MM.1S (cell line): ENCODE measurements around the gene TUBG2.

ENCODE experiments used
- DNase-seq: peaks from one replicate; pipeline ENCODE4 v3.0.0-alpha.2; 2015
- H2AFZ ChIP-seq: fragments of 300-600 bp; sonication (generic); 2 replicates; pipeline ENCODE4 v1.6.0; 2016; ENCODE audit warnings: antibody characterized with exemption, low read length
- H3F3A ChIP-seq: fragments of 300-600 bp; sonication (generic); 2 replicates; pipeline ENCODE4 v1.6.1; 2016; ENCODE audit warnings: mild to moderate bottlenecking, antibody characterized with exemption, low read length, moderate library complexity, mixed read lengths; ENCODE audit not compliant: insufficient read depth
- H3K27ac ChIP-seq: fragments of 300-600 bp; sonication (generic); 2 replicates; pipeline ENCODE4 v1.5.1; 2016; ENCODE audit warnings: mild to moderate bottlenecking, low read length
- H3K27me3 ChIP-seq: fragments of 300-600 bp; sonication (generic); replicated peaks from 2 replicates; pipeline ENCODE4 v1.6.0; 2016; ENCODE audit warnings: low read length; ENCODE audit not compliant: insufficient read depth
- H3K36me3 ChIP-seq: fragments of 300-600 bp; sonication (generic); replicated peaks from 2 replicates; pipeline ENCODE4 v1.6.1; 2016; ENCODE audit warnings: mild to moderate bottlenecking, low read length, mixed read lengths; ENCODE audit not compliant: insufficient read depth
- H3K4me1 ChIP-seq: fragments of 300-600 bp; sonication (generic); 2 replicates; pipeline ENCODE4 v1.6.1; 2016; ENCODE audit warnings: low read length, mixed read lengths
- H3K4me2 ChIP-seq: fragments of 300-600 bp; sonication (generic); 2 replicates; pipeline ENCODE4 v1.6.0; 2016; ENCODE audit warnings: low read depth, low read length
- H3K4me3 ChIP-seq: fragments of 300-600 bp; sonication (generic); 2 replicates; pipeline ENCODE4 v1.5.1; 2016; ENCODE audit warnings: low read length, mixed read lengths
- H3K79me2 ChIP-seq: fragments of 300-600 bp; sonication (generic); 2 replicates; pipeline ENCODE4 v1.6.1; 2016; ENCODE audit warnings: mixed run types, low read length, mixed read lengths
- H3K9ac ChIP-seq: fragments of 300-600 bp; sonication (generic); 2 replicates; pipeline ENCODE4 v1.6.1; 2016; ENCODE audit warnings: low read length, mixed read lengths
- H3K9me2 ChIP-seq: fragments of 300-600 bp; sonication (generic); replicated peaks from 2 replicates; pipeline ENCODE4 v1.6.1; 2016; ENCODE audit warnings: mild to moderate bottlenecking, low read length, mixed read lengths; ENCODE audit not compliant: insufficient read depth
- H3K9me3 ChIP-seq: fragments of 300-600 bp; sonication (generic); replicated peaks from 2 replicates; pipeline ENCODE4 v1.6.1; 2016; ENCODE audit warnings: mild to moderate bottlenecking, low read length, mixed read lengths; ENCODE audit not compliant: insufficient read depth
- H4K20me1 ChIP-seq: fragments of 300-600 bp; sonication (generic); 2 replicates; pipeline ENCODE4 v1.6.1; 2016; ENCODE audit warnings: mild to moderate bottlenecking, low read length, moderate library complexity, mixed read lengths; ENCODE audit not compliant: insufficient read depth
- CTCF ChIP-seq: fragments of 300-600 bp; sonication (generic); IDR thresholded peaks from 2 replicates; pipeline ENCODE4 v1.5.1; 2016; ENCODE audit warnings: antibody characterized with exemption, low read length, mixed read lengths
- EZH2 ChIP-seq: fragments of 300-600 bp; sonication (generic); optimal IDR thresholded peaks from 2 replicates; pipeline ENCODE3; 2017; ENCODE audit warnings: low read depth, mild to moderate bottlenecking, antibody characterized with exemption, low read length, mixed read lengths
- EZH2phosphoT487 ChIP-seq: fragments of 300-600 bp; sonication (generic); IDR thresholded peaks from 2 replicates; pipeline ENCODE4 v1.6.1; 2018; ENCODE audit warnings: antibody characterized with exemption, low read length

The TUBG2 gene

GRCh38 chr17:42682722-42683403 lies 23.8 kb downstream of the TUBG2 start:
- Histone ChIP-seq H4K20me1 (no peaks in the 10 kb centered on the region), H3K27ac (no peak overlapping the region), H3K9me2 (no peaks in the 10 kb centered on the region), H3F3A (peaks cover 33% of the 10 kb centered on the region), H3K4me3 (peak overlapping the region; percentile 95; the same call in 1 of the 2 replicates), H3K36me3 (no peaks in the 10 kb centered on the region), H2AFZ (0 out of 2 replicates have a peak overlapping the region, but pooled peaks have one; percentile 46), H3K9me3 (no peaks in the 10 kb centered on the region), H3K79me2 (peaks cover 9% of the 10 kb centered on the region), H3K4me1 (peaks cover 18% of the 10 kb centered on the region), H3K27me3 (no peaks in the 10 kb centered on the region), H3K9ac (no peak overlapping the region; the same call in 1 of the 2 replicates), H3K4me2 (peak overlapping the region; percentile 100; the same call in 1 of the 2 replicates)
- no peak for DNase-seq
- TF ChIP-seq CTCF (no peak), EZH2 (no peak), EZH2phosphoT487 (no peak)

DNA sequence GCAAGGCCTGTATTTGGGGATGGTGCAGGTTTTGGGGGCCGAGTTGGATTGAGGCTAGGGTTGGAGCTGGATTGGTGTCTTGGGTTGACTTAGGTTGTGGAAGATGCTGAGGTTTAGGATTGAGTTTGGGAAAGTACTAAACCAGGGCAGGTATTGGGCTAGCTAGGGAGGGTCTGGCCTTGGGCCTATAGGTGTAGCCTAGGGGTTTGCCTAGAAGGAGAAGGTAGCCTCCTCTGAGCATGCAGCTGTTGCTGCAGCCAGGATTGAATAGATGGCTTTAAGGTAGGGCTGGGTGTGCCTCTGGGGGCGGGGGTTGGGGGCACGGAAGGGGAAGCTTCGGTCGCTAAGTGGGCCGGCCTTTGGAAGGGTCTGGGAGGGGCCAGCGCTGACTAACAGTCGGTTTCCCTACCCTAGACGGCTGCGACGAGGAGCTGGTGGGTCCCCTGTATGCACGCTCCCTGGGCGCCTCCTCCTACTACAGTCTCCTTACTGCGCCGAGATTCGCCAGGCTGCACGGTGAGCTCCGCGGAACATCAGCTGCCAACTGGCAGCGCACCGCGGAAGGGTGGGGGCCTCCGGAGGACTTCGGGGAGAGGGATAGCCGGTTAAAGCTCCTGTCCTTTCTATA lies 24.4 kb downstream of the TUBG2 start:
- peaks cover 30% of the 10 kb centered on the region for H3F3A ChIP-seq
- H2AFZ ChIP-seq = no peak overlapping the region
- H3K4me2 ChIP-seq = no peak overlapping the region
- H3K9me3 ChIP-seq = no peaks in the 10 kb centered on the region
- H3K4me1 ChIP-seq = peaks cover 18% of the 10 kb centered on the region
- no peak overlapping the region for H3K4me3 ChIP-seq
- no peaks in the 10 kb centered on the region for H4K20me1 ChIP-seq
- no peaks in the 10 kb centered on the region for H3K9me2 ChIP-seq
- H3K36me3 ChIP-seq = no peaks in the 10 kb centered on the region
- no peak for DNase-seq
- no peak overlapping the region for H3K27ac ChIP-seq
- peaks cover 8% of the 10 kb centered on the region for H3K79me2 ChIP-seq
- H3K27me3 ChIP-seq = no peaks in the 10 kb centered on the region
- H3K9ac ChIP-seq = no peak overlapping the region
- TF ChIP-seq EZH2 (no peak), CTCF (no peak), EZH2phosphoT487 (no peak)

GRCh38 chr17:42684929-42685556 lies 26.0 kb downstream of the TUBG2 start:
- TF ChIP-seq EZH2 (no peak), EZH2phosphoT487 (no peak), CTCF (no peak)
- H3K36me3 ChIP-seq = no peaks in the 10 kb centered on the region
- no peak overlapping the region for H2AFZ ChIP-seq
- H3K79me2 ChIP-seq = peaks cover 7% of the 10 kb centered on the region
- H3K9me2 ChIP-seq = no peaks in the 10 kb centered on the region
- DNase-seq = no peak
- H3K27ac ChIP-seq = no peak overlapping the region
- H3F3A ChIP-seq = peaks cover 17% of the 10 kb centered on the region
- H3K4me3 ChIP-seq = no peak overlapping the region
- no peaks in the 10 kb centered on the region for H4K20me1 ChIP-seq
- H3K9ac ChIP-seq = no peak overlapping the region
- no peaks in the 10 kb centered on the region for H3K9me3 ChIP-seq
- no peaks in the 10 kb centered on the region for H3K27me3 ChIP-seq
- H3K4me1 ChIP-seq = peaks cover 10% of the 10 kb centered on the region
- no peak overlapping the region for H3K4me2 ChIP-seq
